A549 (cell line): ENCODE data around the gene SCUBE1.

Source experiments
- EP300 ChIP-seq, 2 experiments: fragments of >200 bp; sonication (Bioruptor Twin); formaldehyde crosslinking; IDR thresholded peaks; 2 replicates in 1 of 2; 3 replicates in 1 of 2; pipeline ENCODE4 v1.6.1; 2016 to 2017
- RCOR1 ChIP-seq: fragments of 150-350 bp; IDR thresholded peaks from 2 replicates; pipeline ENCODE4 v1.6.1; 2014; ENCODE audit warnings: antibody characterized with exemption, low read length, low read depth
- TF ChIP-seq, protein P1 (sequence below): fragments of >200 bp; sonication (Bioruptor Twin); formaldehyde crosslinking; IDR thresholded peaks from 3 replicates; pipeline ENCODE4 v1.5.1; 2016

DNA sequence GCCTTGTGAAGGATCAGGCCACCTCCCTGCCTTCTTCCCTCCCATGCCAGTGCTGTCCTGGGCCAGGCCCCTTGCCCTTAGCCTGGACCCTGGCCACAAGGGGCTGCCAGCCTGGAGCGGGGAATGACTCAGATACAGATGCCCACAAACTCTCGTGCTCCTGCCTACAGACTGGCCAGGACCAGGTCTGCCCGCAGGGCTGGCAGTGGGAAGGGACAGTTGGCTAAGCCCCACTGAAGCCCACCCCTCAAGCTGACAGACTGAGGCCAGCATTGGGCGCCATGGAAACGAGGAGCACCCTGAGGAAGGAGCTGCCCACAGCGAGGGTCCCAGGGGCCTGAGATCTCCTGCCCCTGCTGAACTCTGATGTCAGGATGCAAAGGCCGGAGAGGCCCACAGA is 14.1 kb downstream of the SCUBE1 start:
- TF ChIP-seq EP300 (IDR thresholded peaks at IDR 0.05) (no peak), RCOR1 (no peak)
- TF ChIP-seq, protein P1, sequence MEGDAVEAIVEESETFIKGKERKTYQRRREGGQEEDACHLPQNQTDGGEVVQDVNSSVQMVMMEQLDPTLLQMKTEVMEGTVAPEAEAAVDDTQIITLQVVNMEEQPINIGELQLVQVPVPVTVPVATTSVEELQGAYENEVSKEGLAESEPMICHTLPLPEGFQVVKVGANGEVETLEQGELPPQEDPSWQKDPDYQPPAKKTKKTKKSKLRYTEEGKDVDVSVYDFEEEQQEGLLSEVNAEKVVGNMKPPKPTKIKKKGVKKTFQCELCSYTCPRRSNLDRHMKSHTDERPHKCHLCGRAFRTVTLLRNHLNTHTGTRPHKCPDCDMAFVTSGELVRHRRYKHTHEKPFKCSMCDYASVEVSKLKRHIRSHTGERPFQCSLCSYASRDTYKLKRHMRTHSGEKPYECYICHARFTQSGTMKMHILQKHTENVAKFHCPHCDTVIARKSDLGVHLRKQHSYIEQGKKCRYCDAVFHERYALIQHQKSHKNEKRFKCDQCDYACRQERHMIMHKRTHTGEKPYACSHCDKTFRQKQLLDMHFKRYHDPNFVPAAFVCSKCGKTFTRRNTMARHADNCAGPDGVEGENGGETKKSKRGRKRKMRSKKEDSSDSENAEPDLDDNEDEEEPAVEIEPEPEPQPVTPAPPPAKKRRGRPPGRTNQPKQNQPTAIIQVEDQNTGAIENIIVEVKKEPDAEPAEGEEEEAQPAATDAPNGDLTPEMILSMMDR, result no peak
